GM21723 (cell line): ENCODE measurements around the gene ATG2B.

Experiments
- ATAC-seq: cut with Tn5 transposase; IDR thresholded peaks from one replicate; pipeline ENCODE4 v1.9.1; 2021; ENCODE audit warnings: mild to moderate bottlenecking, moderate library complexity; ENCODE audit not compliant: unreplicated experiment

Gene ATG2B

GRCh38 chr14:96362965-96363750 is at the start of gene ATG2B, which contains the start of gene GSKIP:
TSS of gene ATG2B (minus strand) at chr14:96363341. CDS start at chr14:96362976, 365 bp downstream.
TSS of gene GSKIP (plus strand) at chr14:96363526. CDS start at chr14:96382248, 18,722 bp downstream.
- peak; percentile 74 for ATAC-seq

GRCh38 chr14:96410119-96410518 is 47.0 kb upstream of the ATG2B start:
- ATAC-seq, result no peak

GRCh38 chr14:96409701-96410100 is 46.6 kb upstream of the ATG2B start:
- ATAC-seq, result no peak

GRCh38 chr14:96408608-96409007 is 45.5 kb upstream of the ATG2B start:
- ATAC-seq, result no peak

GRCh38 chr14:96407935-96408570 is 44.9 kb upstream of the ATG2B start:
- ATAC-seq, result no peak

- ATAC-seq, result no peak
These were observed 42.5 kb upstream of the ATG2B start for GRCh38 chr14:96405677-96406076.

GRCh38 chr14:96403409-96403808 is 40.3 kb upstream of the ATG2B start:
- no peak for ATAC-seq

GRCh38 chr14:96400495-96400894 is 37.4 kb upstream of the ATG2B start:
- no peak for ATAC-seq

GRCh38 chr14:96399405-96399804 is 36.3 kb upstream of the ATG2B start:
- ATAC-seq, result no peak

GRCh38 chr14:96398921-96399320 is 35.8 kb upstream of the ATG2B start:
- ATAC-seq, result no peak

GRCh38 chr14:96398432-96398831 is 35.3 kb upstream of the ATG2B start:
- ATAC-seq, result no peak

GRCh38 chr14:96394047-96394815 is 31.1 kb upstream of the ATG2B start:
- no peak for ATAC-seq

- ATAC-seq, result no peak
These were observed 30.0 kb upstream of the ATG2B start for GRCh38 chr14:96393071-96393691.

- peak; percentile 89 for ATAC-seq
These were observed 28.4 kb upstream of the ATG2B start for GRCh38 chr14:96391293-96392118.

- ATAC-seq, result no peak
These were observed 27.8 kb upstream of the ATG2B start for GRCh38 chr14:96390965-96391292.

GRCh38 chr14:96385385-96385784 is 22.2 kb upstream of the ATG2B start:
- ATAC-seq, result no peak

- no peak for ATAC-seq
These were observed 21.6 kb upstream of the ATG2B start for GRCh38 chr14:96384740-96385139.

GRCh38 chr14:96384053-96384452 is 20.9 kb upstream of the ATG2B start:
- ATAC-seq, result no peak

- no peak for ATAC-seq
These were observed 20.3 kb upstream of the ATG2B start for GRCh38 chr14:96383445-96383844.

GRCh38 chr14:96380735-96381134 is 17.6 kb upstream of the ATG2B start:
- ATAC-seq, result peak; percentile 72
